Natural killer cell treated with Interleukin-12 subunit alpha and Interleukin-12 subunit beta and Interleukin-15 and Interleukin-18, amount 100 ng/mL, for 72 hours (primary cell): Measurements from ENCODE around the gene MMP27. TPM values are rescaled to one million over a fixed set of nuclear protein-coding genes. Genes with fewer than 3 reads are reported as not detected.

Experiments used
- total RNA-seq, 2 donors: library from RNA; stranded (reverse); gene quantifications; one replicate each; pipeline ENCODE4 v1.2.3, GENCODE V29; 2022

The MMP27 gene
- total RNA-seq, 2 donors from 2014 or later, result not detected

Other genes starting within 250 kb of the MMP27 start
- not detected for gene MMP7, start 175.0 kb downstream of the MMP27 start, total RNA-seq
- not detected for gene MMP20, start 80.4 kb downstream of the MMP27 start, total RNA-seq
- gene MMP8, start 19.2 kb upstream of the MMP27 start, total RNA-seq, result not detected
- not detected for gene MMP10, start 74.9 kb upstream of the MMP27 start, total RNA-seq
- gene MMP1, start 92.4 kb upstream of the MMP27 start, total RNA-seq, result not detected
- gene MMP3, start 137.8 kb upstream of the MMP27 start, total RNA-seq, result not detected
- not detected for gene MMP12, start 169.2 kb upstream of the MMP27 start, total RNA-seq
- gene MMP13, start 250.0 kb upstream of the MMP27 start, total RNA-seq, result not detected